ENCODE results near the gene DCDC2C. TPM values are rescaled to one million over a fixed set of nuclear protein-coding genes. Genes with fewer than 3 reads are reported as not detected.

Gene DCDC2C
- total RNA-seq, 2 donors from 2014 or later: not detected

GRCh38 chr2:3682811-3683210 is 20.6 kb upstream of the DCDC2C start:
- Mint-ChIP-seq H3K9me3 (no peaks in the 10 kb centered on the region), H3K27me3 (ENCODE audit: insufficient read depth) (peaks cover 5% of the 10 kb centered on the region), H3K36me3 (ENCODE audit: low read depth) (no peaks in the 10 kb centered on the region), H3K4me3 (no peak overlapping the region), H3K4me1 (no peaks in the 10 kb centered on the region), H3K27ac (no peak overlapping the region)
- H3K27me3 ChIP-seq (ENCODE audit: control insufficient read depth, insufficient read depth, low read length, poor library complexity, severe bottlenecking): no peaks in the 10 kb centered on the region
- TF ChIP-seq, protein P1, sequence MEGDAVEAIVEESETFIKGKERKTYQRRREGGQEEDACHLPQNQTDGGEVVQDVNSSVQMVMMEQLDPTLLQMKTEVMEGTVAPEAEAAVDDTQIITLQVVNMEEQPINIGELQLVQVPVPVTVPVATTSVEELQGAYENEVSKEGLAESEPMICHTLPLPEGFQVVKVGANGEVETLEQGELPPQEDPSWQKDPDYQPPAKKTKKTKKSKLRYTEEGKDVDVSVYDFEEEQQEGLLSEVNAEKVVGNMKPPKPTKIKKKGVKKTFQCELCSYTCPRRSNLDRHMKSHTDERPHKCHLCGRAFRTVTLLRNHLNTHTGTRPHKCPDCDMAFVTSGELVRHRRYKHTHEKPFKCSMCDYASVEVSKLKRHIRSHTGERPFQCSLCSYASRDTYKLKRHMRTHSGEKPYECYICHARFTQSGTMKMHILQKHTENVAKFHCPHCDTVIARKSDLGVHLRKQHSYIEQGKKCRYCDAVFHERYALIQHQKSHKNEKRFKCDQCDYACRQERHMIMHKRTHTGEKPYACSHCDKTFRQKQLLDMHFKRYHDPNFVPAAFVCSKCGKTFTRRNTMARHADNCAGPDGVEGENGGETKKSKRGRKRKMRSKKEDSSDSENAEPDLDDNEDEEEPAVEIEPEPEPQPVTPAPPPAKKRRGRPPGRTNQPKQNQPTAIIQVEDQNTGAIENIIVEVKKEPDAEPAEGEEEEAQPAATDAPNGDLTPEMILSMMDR (conservative IDR thresholded peaks at IDR 0.05): no peak
- no peaks in the 10 kb centered on the region for H3K4me1 ChIP-seq (ENCODE audit: control insufficient read depth, insufficient read depth, low read length)
- WGBS, 2 experiments (ENCODE audit: insufficient coverage in 1 of 2, insufficient read length in 1 of 2): 88 to 94% methylated on average over 3 to 6 of the region's 6 CpGs
- no peaks in the 10 kb centered on the region for H3K36me3 ChIP-seq (ENCODE audit: control insufficient read depth, insufficient read depth, low read length)
- no peak overlapping the region for H3K27ac ChIP-seq (ENCODE audit: low read depth, low read length)
- no peak for DNase-seq
- no peak overlapping the region for H3K4me3 ChIP-seq (ENCODE audit: low read length)
- H3K9ac ChIP-seq (ENCODE audit: extremely low read depth, low read length, poor library complexity, severe bottlenecking): no peak overlapping the region
- H3K9me3 ChIP-seq (ENCODE audit: control insufficient read depth, low read length): no peaks in the 10 kb centered on the region

DNA sequence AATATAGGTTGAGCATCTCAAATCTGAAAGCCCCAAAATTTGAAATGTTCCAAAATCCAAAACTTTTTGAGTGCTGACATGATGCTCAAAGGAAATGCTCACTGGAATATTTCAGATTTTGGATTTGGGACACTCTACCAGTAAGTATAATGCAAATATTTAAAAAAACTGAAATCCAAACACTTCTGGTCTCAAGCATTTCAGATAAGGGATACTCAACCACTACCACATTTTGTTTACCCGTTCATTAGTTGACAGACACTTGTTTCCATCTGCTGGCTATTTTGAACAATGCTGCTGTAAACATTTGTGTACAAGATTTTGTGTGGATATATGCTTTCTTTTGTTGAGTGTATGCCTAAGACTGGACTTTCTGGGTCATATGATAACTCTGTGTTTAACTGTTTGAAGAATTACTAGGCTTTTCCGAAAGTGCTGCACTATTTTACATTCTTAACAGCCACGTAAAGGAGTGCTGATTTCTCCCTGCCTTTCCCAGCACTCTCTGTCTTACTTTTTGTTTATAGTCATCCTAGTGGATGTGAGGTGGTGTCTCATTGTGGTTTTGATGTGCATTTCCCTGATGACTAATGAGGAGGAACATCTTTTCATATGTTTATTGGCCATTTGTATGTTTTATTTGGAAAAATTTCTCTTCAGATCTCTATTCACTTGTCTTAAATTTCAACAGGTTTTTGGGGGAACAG is 19.5 kb upstream of the DCDC2C start:
- peaks cover 5% of the 10 kb centered on the region for H3K27me3 Mint-ChIP-seq (ENCODE audit: insufficient read depth)

GRCh38 chr2:3689998-3690748 is 13.2 kb upstream of the DCDC2C start:
- Mint-ChIP-seq H3K36me3 (ENCODE audit: low read depth) (no peaks in the 10 kb centered on the region), H3K27me3 (ENCODE audit: insufficient read depth) (peaks cover 8% of the 10 kb centered on the region), H3K9me3 (peaks cover 4% of the 10 kb centered on the region), H3K27ac (no peak overlapping the region), H3K4me1 (no peaks in the 10 kb centered on the region), H3K4me3 (no peak overlapping the region)
- no peak overlapping the region for H3K9ac ChIP-seq (ENCODE audit: extremely low read depth, low read length, poor library complexity, severe bottlenecking)
- TF ChIP-seq, protein P1 (conservative IDR thresholded peaks at IDR 0.05): no peak
- H3K4me3 ChIP-seq (ENCODE audit: low read length): no peak overlapping the region
- DNase-seq: no peak
- no peaks in the 10 kb centered on the region for H3K27me3 ChIP-seq (ENCODE audit: control insufficient read depth, insufficient read depth, low read length, poor library complexity, severe bottlenecking)
- H3K36me3 ChIP-seq (ENCODE audit: control insufficient read depth, insufficient read depth, low read length): no peaks in the 10 kb centered on the region
- H3K4me1 ChIP-seq (ENCODE audit: control insufficient read depth, insufficient read depth, low read length): no peaks in the 10 kb centered on the region
- H3K9me3 ChIP-seq (ENCODE audit: control insufficient read depth, low read length): peaks cover 6% of the 10 kb centered on the region
- H3K27ac ChIP-seq (ENCODE audit: low read depth, low read length): no peak overlapping the region

More for the DNA sequence above, 19.5 kb upstream of the DCDC2C start:
- Mint-ChIP-seq H3K4me1 (no peaks in the 10 kb centered on the region), H3K36me3 (ENCODE audit: low read depth) (no peaks in the 10 kb centered on the region), H3K9me3 (no peaks in the 10 kb centered on the region), H3K27ac (no peak overlapping the region), H3K4me3 (no peak overlapping the region)
- Histone ChIP-seq H3K27me3 (ENCODE audit: control insufficient read depth, insufficient read depth, low read length, poor library complexity, severe bottlenecking) (no peaks in the 10 kb centered on the region), H3K4me1 (ENCODE audit: control insufficient read depth, insufficient read depth, low read length) (no peaks in the 10 kb centered on the region), H3K27ac (ENCODE audit: low read depth, low read length) (no peak overlapping the region), H3K4me3 (ENCODE audit: low read length) (no peak overlapping the region), H3K9ac (ENCODE audit: extremely low read depth, low read length, poor library complexity, severe bottlenecking) (no peak overlapping the region), H3K9me3 (ENCODE audit: control insufficient read depth, low read length) (no peaks in the 10 kb centered on the region), H3K36me3 (ENCODE audit: control insufficient read depth, insufficient read depth, low read length) (no peaks in the 10 kb centered on the region)
- TF ChIP-seq, protein P1 (conservative IDR thresholded peaks at IDR 0.05): no peak
- 87 to 90% methylated on average over 1 to 3 of the region's 3 CpGs for WGBS, 2 experiments (ENCODE audit: insufficient coverage in 1 of 2, insufficient read length in 1 of 2)
- DNase-seq: no peak
